HL-60 (cell line): ENCODE measurements around the gene TENM4.

ENCODE experiments used
- DNase-seq, 2 experiments: peaks; one replicate each; pipeline ENCODE4 v3.0.0-alpha.2; 2010 to 2020; ENCODE audit warnings: low read depth in 1 of 2, low spot score in 1 of 2
- H3K27ac ChIP-seq: fragments of 250-450 bp; sonication (Bioruptor Pico); replicated peaks from 2 replicates; pipeline ENCODE4 v1.5.1; 2020; ENCODE audit warnings: mild to moderate bottlenecking, moderate library complexity
- H3K27me3 ChIP-seq: fragments of 250-450 bp; sonication (Bioruptor Pico); 2 replicates; pipeline ENCODE4 v1.5.1; 2021; ENCODE audit warnings: mild to moderate bottlenecking, moderate library complexity; ENCODE audit not compliant: insufficient read depth, poor library complexity, severe bottlenecking
- H3K4me3 ChIP-seq: replicated peaks from 2 replicates; pipeline ENCODE4 v1.5.1; 2011; ENCODE audit warnings: mild to moderate bottlenecking, control low read depth, low read length; ENCODE audit not compliant: insufficient read depth
- GABPA ChIP-seq: IDR thresholded peaks from 2 replicates; pipeline ENCODE4 v1.6.1; 2012; ENCODE audit warnings: low read depth
- POLR2AphosphoS5 ChIP-seq: IDR thresholded peaks from 2 replicates; pipeline ENCODE4 v1.6.1; 2012; ENCODE audit warnings: low read depth
- SPI1 ChIP-seq: IDR thresholded peaks from 2 replicates; pipeline ENCODE4 v1.6.1; 2012; ENCODE audit warnings: low read depth, mild to moderate bottlenecking, borderline replicate concordance
- TF ChIP-seq, protein P1 (sequence below): IDR thresholded peaks from one replicate; pipeline ENCODE4 v1.5.1; 2011; ENCODE audit warnings: low read length, control low read depth, inconsistent platforms; ENCODE audit not compliant: insufficient read depth
- TF ChIP-seq, protein P2 (sequence below): IDR thresholded peaks from 2 replicates; pipeline ENCODE4 v1.6.1; 2012; ENCODE audit warnings: low read depth; ENCODE audit not compliant: insufficient replicate concordance

TENM4 gene

GRCh38 chr11:78987748-78988147 lies 453.1 kb downstream of the TENM4 start:
- no peak overlapping the region for H3K27ac ChIP-seq
- no peak for DNase-seq
- TF ChIP-seq, protein P1, sequence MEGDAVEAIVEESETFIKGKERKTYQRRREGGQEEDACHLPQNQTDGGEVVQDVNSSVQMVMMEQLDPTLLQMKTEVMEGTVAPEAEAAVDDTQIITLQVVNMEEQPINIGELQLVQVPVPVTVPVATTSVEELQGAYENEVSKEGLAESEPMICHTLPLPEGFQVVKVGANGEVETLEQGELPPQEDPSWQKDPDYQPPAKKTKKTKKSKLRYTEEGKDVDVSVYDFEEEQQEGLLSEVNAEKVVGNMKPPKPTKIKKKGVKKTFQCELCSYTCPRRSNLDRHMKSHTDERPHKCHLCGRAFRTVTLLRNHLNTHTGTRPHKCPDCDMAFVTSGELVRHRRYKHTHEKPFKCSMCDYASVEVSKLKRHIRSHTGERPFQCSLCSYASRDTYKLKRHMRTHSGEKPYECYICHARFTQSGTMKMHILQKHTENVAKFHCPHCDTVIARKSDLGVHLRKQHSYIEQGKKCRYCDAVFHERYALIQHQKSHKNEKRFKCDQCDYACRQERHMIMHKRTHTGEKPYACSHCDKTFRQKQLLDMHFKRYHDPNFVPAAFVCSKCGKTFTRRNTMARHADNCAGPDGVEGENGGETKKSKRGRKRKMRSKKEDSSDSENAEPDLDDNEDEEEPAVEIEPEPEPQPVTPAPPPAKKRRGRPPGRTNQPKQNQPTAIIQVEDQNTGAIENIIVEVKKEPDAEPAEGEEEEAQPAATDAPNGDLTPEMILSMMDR, result no peak
- TF ChIP-seq GABPA (no peak), SPI1 (no peak), POLR2AphosphoS5 (no peak)
- TF ChIP-seq, protein P2, sequence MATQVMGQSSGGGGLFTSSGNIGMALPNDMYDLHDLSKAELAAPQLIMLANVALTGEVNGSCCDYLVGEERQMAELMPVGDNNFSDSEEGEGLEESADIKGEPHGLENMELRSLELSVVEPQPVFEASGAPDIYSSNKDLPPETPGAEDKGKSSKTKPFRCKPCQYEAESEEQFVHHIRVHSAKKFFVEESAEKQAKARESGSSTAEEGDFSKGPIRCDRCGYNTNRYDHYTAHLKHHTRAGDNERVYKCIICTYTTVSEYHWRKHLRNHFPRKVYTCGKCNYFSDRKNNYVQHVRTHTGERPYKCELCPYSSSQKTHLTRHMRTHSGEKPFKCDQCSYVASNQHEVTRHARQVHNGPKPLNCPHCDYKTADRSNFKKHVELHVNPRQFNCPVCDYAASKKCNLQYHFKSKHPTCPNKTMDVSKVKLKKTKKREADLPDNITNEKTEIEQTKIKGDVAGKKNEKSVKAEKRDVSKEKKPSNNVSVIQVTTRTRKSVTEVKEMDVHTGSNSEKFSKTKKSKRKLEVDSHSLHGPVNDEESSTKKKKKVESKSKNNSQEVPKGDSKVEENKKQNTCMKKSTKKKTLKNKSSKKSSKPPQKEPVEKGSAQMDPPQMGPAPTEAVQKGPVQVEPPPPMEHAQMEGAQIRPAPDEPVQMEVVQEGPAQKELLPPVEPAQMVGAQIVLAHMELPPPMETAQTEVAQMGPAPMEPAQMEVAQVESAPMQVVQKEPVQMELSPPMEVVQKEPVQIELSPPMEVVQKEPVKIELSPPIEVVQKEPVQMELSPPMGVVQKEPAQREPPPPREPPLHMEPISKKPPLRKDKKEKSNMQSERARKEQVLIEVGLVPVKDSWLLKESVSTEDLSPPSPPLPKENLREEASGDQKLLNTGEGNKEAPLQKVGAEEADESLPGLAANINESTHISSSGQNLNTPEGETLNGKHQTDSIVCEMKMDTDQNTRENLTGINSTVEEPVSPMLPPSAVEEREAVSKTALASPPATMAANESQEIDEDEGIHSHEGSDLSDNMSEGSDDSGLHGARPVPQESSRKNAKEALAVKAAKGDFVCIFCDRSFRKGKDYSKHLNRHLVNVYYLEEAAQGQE, result no peak
- H3K27me3 ChIP-seq, result peaks cover 2% of the 10 kb centered on the region
- no peak overlapping the region for H3K4me3 ChIP-seq

DNA sequence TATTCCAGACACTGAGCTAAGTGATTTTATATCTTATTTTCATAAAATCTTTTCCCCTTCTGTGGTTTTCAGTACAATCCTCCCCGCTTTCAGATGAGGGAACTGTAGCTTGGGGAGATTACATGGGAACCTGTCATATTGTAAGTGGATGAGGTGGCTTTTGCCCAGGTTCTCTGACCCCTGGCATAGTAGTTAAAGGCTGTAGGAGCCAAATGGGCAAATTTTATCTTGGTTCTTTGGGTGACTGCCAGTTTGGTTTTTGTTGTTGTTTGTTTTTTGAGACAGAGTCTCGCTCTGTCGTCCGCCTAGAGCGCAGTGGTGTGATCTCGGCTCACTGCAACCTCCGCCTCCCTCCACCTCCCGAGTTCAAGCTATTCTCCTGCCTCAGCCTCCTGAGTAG lies 454.5 kb downstream of the TENM4 start:
- TF ChIP-seq, protein P2, result no peak
- TF ChIP-seq, protein P1, result no peak
- TF ChIP-seq POLR2AphosphoS5 (no peak), GABPA (no peak), SPI1 (no peak)
- no peaks in the 10 kb centered on the region for H3K27me3 ChIP-seq
- no peak overlapping the region for H3K27ac ChIP-seq
- DNase-seq, result no peak
- no peak overlapping the region for H3K4me3 ChIP-seq

DNA sequence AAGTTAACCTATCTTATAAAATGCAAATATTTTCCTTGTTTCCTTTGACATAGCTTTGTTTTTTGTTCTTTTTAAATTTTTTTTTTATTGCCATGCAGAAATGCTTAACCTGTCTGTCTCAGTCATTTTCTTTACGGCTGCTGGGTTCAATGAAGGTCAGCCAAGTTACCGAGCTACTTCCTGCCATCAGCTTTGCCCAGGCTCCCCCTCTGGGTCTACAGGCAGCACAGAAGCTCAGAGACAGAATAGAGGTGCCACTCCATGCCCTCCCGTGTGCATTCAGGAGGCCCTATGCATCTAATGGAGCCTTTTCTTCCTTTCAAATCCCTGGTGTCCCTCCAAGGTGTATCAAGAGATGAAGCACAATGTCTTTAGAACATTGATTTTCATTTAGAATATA lies 455.2 kb downstream of the TENM4 start:
- DNase-seq, result no peak

DNA sequence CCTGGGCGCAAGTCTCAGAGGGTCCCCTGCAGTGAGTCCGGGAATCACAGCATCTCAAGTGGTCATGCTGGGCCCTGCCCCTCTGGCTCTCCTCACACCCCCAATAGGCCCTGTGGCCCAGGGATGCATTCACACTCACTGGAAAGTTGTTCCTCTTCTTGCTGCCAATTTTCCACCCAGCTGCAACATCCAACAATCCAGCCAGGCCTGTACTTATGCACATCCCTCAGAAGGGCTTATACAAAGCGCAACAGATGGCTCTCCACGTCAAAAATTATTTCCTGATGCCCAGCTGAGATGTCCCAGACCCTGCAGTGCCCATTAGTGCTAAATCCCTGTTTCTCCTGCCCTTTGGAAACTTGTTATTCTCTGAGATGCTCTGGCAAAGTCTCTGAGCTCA lies 458.4 kb downstream of the TENM4 start:
- H3K27me3 ChIP-seq, result peaks cover 2% of the 10 kb centered on the region
- DNase-seq, result no peak
- no peak for TF ChIP-seq GABPA
- H3K4me3 ChIP-seq, result no peak overlapping the region
- no peak overlapping the region for H3K27ac ChIP-seq

More for the DNA sequence above, 455.2 kb downstream of the TENM4 start:
- Histone ChIP-seq H3K4me3 (no peak overlapping the region), H3K27me3 (no peaks in the 10 kb centered on the region), H3K27ac (no peak overlapping the region)
- no peak for TF ChIP-seq SPI1

DNA sequence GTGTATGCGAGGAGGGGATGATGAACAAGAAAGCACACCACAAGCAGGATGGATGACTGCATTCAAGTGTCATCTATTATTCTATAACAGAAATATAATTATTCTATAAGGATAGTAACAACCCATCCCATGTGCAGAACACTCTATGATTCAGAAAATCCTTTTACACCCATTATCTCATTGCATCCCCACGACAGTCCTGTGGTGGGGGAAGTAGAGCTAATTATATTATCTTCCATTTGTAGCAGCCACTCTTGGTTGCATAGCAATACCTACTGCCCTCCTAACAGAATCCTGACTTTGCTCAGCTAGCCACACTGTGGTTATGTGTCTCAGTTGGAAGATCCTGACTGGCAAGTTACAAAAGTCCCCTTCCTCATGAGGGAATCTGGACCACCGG lies 459.7 kb downstream of the TENM4 start:
- DNase-seq, result no peak
- TF ChIP-seq SPI1 (no peak), POLR2AphosphoS5 (no peak), GABPA (no peak)
- TF ChIP-seq, protein P2, result no peak
- TF ChIP-seq, protein P1, result no peak
- H3K4me3 ChIP-seq, result no peak overlapping the region
- H3K27me3 ChIP-seq, result peaks cover 2% of the 10 kb centered on the region
- no peak overlapping the region for H3K27ac ChIP-seq
